ENCODE results near the gene DEAF1. TPM values are rescaled to one million over a fixed set of nuclear protein-coding genes. Genes with fewer than 3 reads are reported as not detected.

The DEAF1 gene
- total RNA-seq, 2 donors from 2014 or later = 15.5 to 26.6 TPM

- H3K9me3 ChIP-seq = no peaks in the 10 kb centered on the region
- no peak overlapping the region for H3K4me3 ChIP-seq
- peaks cover 0 to 17% of the 10 kb centered on the region in 2 donors for H3K4me1 ChIP-seq
- no peaks in the 10 kb centered on the region for H3K36me3 ChIP-seq
- no peaks in the 10 kb centered on the region for H3K27me3 ChIP-seq
- no peak for TF ChIP-seq CTCF (IDR thresholded peaks at IDR 0.05)
- no peak overlapping the region for H3K27ac ChIP-seq
- no peak for DNase-seq (ENCODE audit: low spot score)
Measured at GRCh38 chr11:619628-620050, 75.4 kb downstream of the DEAF1 start.

GRCh38 chr11:618856-619627, 76.0 kb downstream of the DEAF1 start:
- DNase-seq (ENCODE audit: low spot score) = no peak
- Histone ChIP-seq H3K4me1 (peaks cover 0 to 23% of the 10 kb centered on the region in 2 donors), H3K9me3 (no peaks in the 10 kb centered on the region), H3K36me3 (no peaks in the 10 kb centered on the region), H3K4me3 (no peak overlapping the region), H3K27me3 (no peaks in the 10 kb centered on the region), H3K27ac (no peak overlapping the region)
- no peak for TF ChIP-seq CTCF (IDR thresholded peaks at IDR 0.05)

- H3K36me3 ChIP-seq = peaks cover 2% of the 10 kb centered on the region
- H3K4me3 ChIP-seq = no peak overlapping the region
- no peak for TF ChIP-seq CTCF (IDR thresholded peaks at IDR 0.05)
- H3K27me3 ChIP-seq = no peaks in the 10 kb centered on the region
- no peak overlapping the region for H3K27ac ChIP-seq
- no peaks in the 10 kb centered on the region for H3K9me3 ChIP-seq
- H3K4me1 ChIP-seq = peaks cover 0 to 32% of the 10 kb centered on the region in 2 donors
- no peak for DNase-seq (ENCODE audit: low spot score)
Measured at GRCh38 chr11:617912-618682, 76.9 kb downstream of the DEAF1 start.

- peaks cover 9% of the 10 kb centered on the region for H3K36me3 ChIP-seq
- peaks cover 0 to 35% of the 10 kb centered on the region in 2 donors for H3K4me1 ChIP-seq
- no peaks in the 10 kb centered on the region for H3K9me3 ChIP-seq
- no peak for TF ChIP-seq CTCF (IDR thresholded peaks at IDR 0.05)
- DNase-seq (ENCODE audit: low spot score) = no peak
- H3K27ac ChIP-seq = no peak overlapping the region
- H3K27me3 ChIP-seq = no peaks in the 10 kb centered on the region
- H3K4me3 ChIP-seq = no peak overlapping the region
Measured at GRCh38 chr11:617199-617911, 77.7 kb downstream of the DEAF1 start.

- peaks cover 17% of the 10 kb centered on the region for H3K36me3 ChIP-seq
- peak overlapping the region; percentile 90 to 91 for H3K27ac ChIP-seq
- H3K4me3 ChIP-seq = peak overlapping the region in 1 of 2 donors; percentile 63
- peaks cover 0 to 35% of the 10 kb centered on the region in 2 donors for H3K4me1 ChIP-seq
- H3K27me3 ChIP-seq = no peaks in the 10 kb centered on the region
- no peaks in the 10 kb centered on the region for H3K9me3 ChIP-seq
- no peak for DNase-seq (ENCODE audit: low spot score)
- TF ChIP-seq CTCF (IDR thresholded peaks at IDR 0.05) = no peak
Measured at GRCh38 chr11:616320-617198, 78.5 kb downstream of the DEAF1 start.
